ENCODE measurements around the gene INSR.

Gene INSR

GRCh38 chr19:7295912-7296536, 1.8 kb upstream of the INSR start:
- DNase-seq (ENCODE audit: low spot score): no peak

DNA sequence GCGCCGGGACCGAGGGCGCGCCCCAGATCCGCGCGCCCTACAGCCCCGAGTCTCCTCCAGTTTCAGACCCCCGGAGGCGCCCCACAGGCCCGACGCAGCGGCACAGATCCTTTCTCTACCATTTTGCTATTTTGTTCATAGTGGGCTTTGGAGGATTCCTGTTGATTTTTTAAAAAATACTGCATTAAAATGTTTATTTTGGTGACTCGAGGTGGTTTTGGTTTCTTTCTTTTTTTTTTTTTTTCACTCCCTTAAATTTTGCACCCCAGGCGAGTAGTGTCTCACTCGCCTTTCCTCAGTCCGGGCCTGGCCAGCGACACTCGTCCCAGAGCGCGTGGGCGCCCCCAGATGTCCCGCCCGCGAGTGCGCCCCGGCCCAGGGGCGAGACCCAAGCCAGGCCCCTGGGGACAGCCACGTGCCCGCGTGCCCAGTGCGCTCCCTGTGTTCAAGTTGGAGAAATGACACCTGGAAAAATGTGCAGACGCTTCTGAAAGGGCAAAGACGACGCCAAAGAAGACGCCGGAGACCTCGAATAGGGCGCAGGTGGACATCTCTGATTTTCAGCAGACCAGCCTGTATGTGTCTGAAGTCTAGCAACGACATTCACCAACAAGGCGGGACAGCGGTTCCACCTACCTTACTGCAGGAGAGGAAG, 471 bp upstream of the INSR start:
- DNase-seq (ENCODE audit: low spot score): peak; percentile 60

GRCh38 chr19:7292950-7293761, 1.1 kb downstream of the INSR start:
- DNase-seq (ENCODE audit: low spot score): peak; percentile 40

GRCh38 chr19:7292352-7292949, 1.8 kb downstream of the INSR start:
- DNase-seq (ENCODE audit: low spot score): no peak

DNA sequence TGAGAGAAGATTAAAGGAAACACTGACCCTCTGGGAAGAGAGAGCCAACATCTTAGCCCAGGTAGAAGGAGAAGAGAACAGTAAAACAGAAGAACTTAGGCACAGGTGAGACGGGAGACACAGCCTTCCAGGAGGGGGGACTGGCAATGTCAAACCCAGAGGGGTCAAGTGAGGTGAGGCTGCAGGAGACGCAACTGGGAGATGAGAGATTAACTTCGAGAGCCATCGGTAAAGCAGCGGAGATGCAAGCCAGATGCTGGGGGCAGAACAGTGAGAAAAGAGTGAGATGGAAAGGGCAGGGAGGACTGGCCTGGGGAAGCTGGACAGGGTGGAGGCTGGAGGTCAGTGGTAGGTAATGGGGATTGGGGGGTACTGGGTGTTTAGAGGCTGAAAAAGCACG, 5.2 kb downstream of the INSR start:
- DNase-seq (ENCODE audit: low spot score): no peak

GRCh38 chr19:7288131-7288530, 6.1 kb downstream of the INSR start:
- DNase-seq (ENCODE audit: low spot score): no peak

- DNase-seq (ENCODE audit: low spot score): no peak
Observed at GRCh38 chr19:7287722-7288121, 6.5 kb downstream of the INSR start.

DNA sequence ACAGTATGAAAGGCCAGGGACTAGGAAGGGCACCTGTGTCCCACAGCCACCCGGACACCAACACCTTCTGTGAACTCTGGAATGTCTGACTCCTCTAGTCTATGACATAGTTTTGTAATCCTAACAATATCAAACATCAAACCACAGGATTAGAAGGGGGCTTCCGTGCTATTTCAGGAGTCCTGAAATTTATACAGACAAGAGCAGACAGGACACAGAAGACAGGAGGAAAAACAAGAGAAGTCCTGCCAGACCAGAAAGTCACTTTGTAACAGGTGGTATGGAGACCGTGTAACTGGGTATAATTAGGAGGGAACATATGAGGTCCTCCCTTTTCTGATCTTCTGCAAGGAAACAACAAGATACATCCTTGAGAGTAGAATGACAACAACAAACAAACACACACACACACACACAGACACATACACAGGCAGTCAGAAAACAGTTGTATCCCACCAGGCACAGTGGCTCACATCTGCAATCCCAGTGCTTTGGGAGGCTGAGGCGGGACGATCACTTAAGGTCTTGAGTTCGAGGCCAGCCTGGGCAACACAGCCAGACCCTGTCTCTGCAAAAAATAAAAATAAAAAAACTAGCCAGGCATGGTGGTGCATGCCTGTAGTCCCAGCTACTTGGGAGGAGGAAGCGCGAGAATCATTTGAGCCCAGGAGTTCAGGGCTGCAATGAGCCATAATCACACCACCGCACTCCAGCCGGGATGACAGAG, 13.1 kb downstream of the INSR start:
- DNase-seq (ENCODE audit: low spot score): no peak

GRCh38 chr19:7272856-7273578, 21.2 kb downstream of the INSR start:
- DNase-seq (ENCODE audit: low spot score): peak; percentile 38

- DNase-seq (ENCODE audit: low spot score): no peak
Observed at GRCh38 chr19:7268705-7269098, 25.5 kb downstream of the INSR start.

GRCh38 chr19:7267792-7268704, 26.2 kb downstream of the INSR start:
- no peak for DNase-seq (ENCODE audit: low spot score)

DNA sequence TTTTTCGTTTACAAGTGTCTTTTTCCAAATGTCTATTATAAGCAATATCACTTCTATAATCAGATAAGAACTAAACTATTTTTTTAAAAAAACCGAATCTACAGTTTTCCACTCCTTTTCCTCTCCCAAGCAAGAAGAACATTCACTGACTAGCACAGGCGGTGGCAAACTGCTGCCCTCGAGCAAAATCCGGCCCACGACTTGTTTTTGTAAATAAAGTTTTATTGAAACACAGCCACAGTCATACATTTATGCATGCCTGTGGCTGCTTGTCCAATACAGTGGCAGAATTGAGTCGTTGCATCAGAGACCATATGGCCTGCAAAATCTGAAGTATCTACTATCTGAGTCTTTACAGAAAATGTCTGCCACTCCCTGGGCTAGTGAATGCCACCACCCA, 27.4 kb downstream of the INSR start:
- DNase-seq (ENCODE audit: low spot score): no peak

DNA sequence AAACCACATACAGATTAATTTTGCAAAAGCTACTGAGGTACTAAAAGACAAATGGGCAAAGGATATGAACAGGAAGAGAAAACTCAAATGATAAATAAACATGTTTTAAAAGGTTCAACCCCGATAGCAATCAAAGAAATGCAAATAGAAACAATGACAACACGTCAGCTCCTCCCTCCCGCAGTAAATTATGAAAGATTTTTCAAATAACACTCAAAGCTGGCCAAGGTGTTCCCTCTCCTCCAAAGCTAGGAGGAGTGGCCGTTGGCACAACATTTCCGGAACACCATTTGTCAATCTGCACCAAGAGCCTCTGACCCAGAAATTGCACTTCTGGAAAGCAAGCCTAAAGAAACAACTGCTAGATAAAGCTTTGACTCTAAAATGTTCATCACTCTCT, 28.3 kb downstream of the INSR start:
- DNase-seq (ENCODE audit: low spot score): no peak

GRCh38 chr19:7264858-7265257, 29.4 kb downstream of the INSR start:
- no peak for DNase-seq (ENCODE audit: low spot score)

GRCh38 chr19:7263521-7263920, 30.7 kb downstream of the INSR start:
- no peak for DNase-seq (ENCODE audit: low spot score)

GRCh38 chr19:7263066-7263465, 31.1 kb downstream of the INSR start:
- DNase-seq (ENCODE audit: low spot score): no peak

- no peak for DNase-seq (ENCODE audit: low spot score)
Observed at GRCh38 chr19:7262470-7262869, 31.7 kb downstream of the INSR start.

DNA sequence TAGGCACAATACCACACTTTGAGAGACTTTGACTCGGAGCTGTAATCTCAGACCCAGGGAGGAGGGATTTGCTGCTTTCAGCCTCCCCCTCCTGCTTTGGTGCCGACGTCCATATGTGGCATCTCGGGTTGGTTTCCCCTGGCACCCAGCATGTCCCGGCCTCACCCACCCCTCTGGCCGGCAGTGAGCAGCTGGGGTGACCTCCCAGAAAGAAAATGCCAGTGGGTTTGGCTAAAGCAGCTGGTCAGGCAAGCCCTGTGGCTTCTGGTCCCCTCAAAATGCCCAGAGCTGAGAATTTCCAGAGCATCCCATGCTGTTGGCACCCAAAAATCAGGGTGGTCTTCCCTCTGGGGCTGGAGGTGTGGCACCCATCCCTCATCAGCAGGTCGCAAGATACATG, 34.1 kb downstream of the INSR start:
- DNase-seq (ENCODE audit: low spot score): no peak

DNA sequence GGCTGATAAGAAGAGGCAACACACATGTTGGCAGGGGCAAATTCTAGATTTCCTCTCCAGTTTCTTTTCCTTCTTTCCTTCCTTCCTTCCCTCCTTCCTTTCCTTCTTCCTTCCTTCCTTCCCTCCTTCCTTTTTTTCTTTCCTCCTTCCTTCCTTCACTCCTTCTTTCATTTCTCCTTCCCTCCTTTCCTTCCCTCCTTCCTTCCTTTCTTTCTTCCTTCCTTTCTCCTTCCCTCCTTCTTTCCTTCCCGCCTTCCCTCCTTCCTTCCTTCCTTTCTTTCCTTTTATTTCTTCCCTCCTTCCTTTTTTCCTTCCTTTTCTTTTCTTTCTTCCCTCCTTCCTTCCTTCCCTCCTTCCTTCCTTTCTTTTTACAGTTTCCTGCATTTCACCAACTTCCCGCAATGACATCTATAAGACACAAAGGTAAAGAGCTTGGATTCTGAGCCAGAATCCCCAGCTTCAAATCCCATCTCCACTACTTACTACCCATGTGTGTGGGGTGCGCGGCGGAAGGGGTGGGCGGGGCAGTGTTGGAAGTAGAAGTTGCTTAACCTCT, 35.3 kb downstream of the INSR start:
- no peak for DNase-seq (ENCODE audit: low spot score)

Measured in AG20443 (cell line).